Measurements from ENCODE around the gene SH3PXD2A.

The SH3PXD2A gene

DNA sequence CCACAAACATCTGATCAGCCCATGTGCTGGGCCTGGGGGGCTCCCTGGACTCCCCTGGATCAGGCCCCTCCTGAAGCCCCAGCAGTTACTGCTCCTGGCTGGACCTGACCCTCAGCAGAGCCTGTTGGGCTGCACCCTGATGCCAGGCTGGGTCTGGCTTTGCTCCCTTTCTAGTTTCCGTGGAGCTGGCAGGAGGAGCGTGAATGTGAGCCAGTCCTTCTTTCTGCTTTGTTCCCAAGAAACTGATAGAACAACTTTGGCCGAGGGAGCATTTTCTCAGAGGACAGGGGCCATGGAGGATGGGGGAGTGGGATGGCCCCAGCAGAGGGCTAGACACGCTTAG, 233.6 kb downstream of the SH3PXD2A start:
- no peaks in the 10 kb centered on the region for H3K27me3 ChIP-seq (replicated peaks in 2 of 5; ENCODE audit: control insufficient read depth in 4 of 5, insufficient read depth in 5 of 5, low read length in 4 of 5)
- peaks cover 0 to 16% (median 6%) of the 10 kb centered on the region in 4 experiments for H3K36me3 ChIP-seq (ENCODE audit: control insufficient read depth in 4 of 4, insufficient read depth in 4 of 4, low read length in 3 of 4)
- 100% methylated on average over 4 of the region's 4 CpGs for WGBS (ENCODE audit: insufficient coverage)
- H3K4me1 ChIP-seq (ENCODE audit: control extremely low read depth in 1 of 4, control insufficient read depth in 4 of 4, insufficient read depth in 4 of 4, low read length in 3 of 4) = peaks cover 0 to 7% (median 1%) of the 10 kb centered on the region in 4 experiments
- no peaks in the 10 kb centered on the region for H3K9me3 ChIP-seq (ENCODE audit: control extremely low read depth in 1 of 5, control insufficient read depth in 4 of 5, insufficient read depth in 2 of 5, low read depth in 1 of 5, low read length in 4 of 5)
- POLR2A ChIA-PET = no interaction called here
- no peak overlapping the region for H3K27ac ChIP-seq (ENCODE audit: insufficient read depth in 1 of 2, low read depth in 1 of 2, low read length in 2 of 2, poor library complexity in 1 of 2, severe bottlenecking in 2 of 2)
- no peak overlapping the region for H3K4me3 ChIP-seq (ENCODE audit: control insufficient read depth in 1 of 7, extremely low read depth in 1 of 7, insufficient read depth in 4 of 7, low read depth in 2 of 7, low read length in 6 of 7)
- DNase-seq = no peak
- CTCF ChIA-PET = interaction anchor here (2.6 kb wide), 1 partner anchor 17 kb away, joined by 9 read pairs; no protein-coding TSS in a partner anchor

DNA sequence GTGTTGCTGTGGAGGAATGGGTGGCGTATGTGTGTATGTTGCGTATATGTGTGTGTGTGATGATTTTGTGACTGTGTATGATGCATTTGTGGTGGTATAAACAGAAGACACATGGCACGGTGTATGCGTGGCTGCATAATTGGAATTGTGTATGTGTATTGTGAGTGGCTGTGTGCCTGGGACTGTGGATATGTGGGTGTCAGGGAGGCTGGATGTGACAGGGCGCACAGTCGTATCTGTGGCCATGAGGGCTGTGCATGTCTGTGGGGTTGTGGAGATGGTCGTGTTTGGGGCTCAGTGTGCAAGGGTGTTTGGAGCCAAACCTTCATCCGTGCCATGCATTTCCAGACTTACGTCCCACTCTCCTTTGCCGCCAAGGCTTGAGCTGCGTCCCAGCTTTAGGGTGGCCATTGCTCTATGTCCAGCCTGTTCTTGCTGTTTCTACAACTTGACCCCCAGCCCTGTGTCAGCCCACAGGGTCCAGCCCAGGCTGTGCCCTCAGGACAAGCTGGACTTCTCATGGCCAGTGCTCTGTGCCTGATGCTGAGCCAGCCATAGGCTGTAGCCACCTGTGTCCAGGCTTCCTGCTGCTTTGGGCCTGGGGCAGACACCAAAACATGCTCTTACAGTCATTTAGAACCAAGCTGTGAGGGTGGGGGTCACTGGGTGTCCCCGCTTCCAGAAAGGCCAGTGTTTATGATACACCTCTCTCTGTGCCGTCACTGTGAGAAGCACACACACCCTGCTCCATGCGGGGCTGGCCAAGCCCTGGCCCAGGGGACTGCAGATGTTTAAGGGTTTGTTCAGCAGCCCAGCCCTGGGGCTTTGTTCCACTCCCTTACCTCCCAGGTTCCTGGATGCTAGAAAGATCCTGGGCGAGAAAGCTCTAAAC, 234.2 kb downstream of the SH3PXD2A start:
- ChIA-PET CTCF (interaction anchor here (1.2 to 3.4 kb wide), 3 partner anchors 16 to 65 kb away, joined by 3 to 13 read pairs (median 9); no protein-coding TSS in a partner anchor), POLR2A (no interaction called here)
- no peaks in the 10 kb centered on the region for H3K27me3 ChIP-seq (replicated peaks in 2 of 5; ENCODE audit: control insufficient read depth in 4 of 5, insufficient read depth in 5 of 5, low read length in 4 of 5)
- 100% methylated on average over 15 of the region's 15 CpGs for WGBS (ENCODE audit: insufficient coverage)
- H3K9me3 ChIP-seq (ENCODE audit: control extremely low read depth in 1 of 5, control insufficient read depth in 4 of 5, insufficient read depth in 2 of 5, low read depth in 1 of 5, low read length in 4 of 5) = no peaks in the 10 kb centered on the region
- no peak for DNase-seq
- H3K36me3 ChIP-seq (ENCODE audit: control insufficient read depth in 4 of 4, insufficient read depth in 4 of 4, low read length in 3 of 4) = peaks cover 0 to 14% (median 7%) of the 10 kb centered on the region in 4 experiments
- no peak overlapping the region for H3K27ac ChIP-seq (ENCODE audit: insufficient read depth in 1 of 2, low read depth in 1 of 2, low read length in 2 of 2, poor library complexity in 1 of 2, severe bottlenecking in 2 of 2)
- peaks cover 0 to 7% (median 1%) of the 10 kb centered on the region in 4 experiments for H3K4me1 ChIP-seq (ENCODE audit: control extremely low read depth in 1 of 4, control insufficient read depth in 4 of 4, insufficient read depth in 4 of 4, low read length in 3 of 4)
- no peak overlapping the region for H3K4me3 ChIP-seq (ENCODE audit: control insufficient read depth in 1 of 7, extremely low read depth in 1 of 7, insufficient read depth in 4 of 7, low read depth in 2 of 7, low read length in 6 of 7)

DNA sequence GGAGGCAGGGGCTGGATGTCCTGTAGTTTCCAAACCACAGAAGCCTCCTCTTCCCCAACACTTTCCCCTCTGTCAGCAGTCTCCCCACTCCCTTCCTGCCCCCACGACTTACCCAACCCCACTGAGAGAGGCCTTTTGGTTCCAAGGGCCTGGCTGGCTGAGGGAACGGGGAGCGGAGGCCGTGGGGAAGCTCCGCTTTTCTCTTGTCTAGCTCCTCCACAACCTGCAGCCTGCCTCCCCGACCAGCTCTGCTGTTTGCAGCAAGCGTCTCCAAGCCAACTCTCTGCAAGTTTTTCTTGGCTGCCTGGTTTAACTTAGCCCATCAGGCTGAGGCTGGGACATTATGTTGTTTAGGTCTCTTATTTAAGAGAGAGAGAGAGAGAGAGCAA, 235.0 kb downstream of the SH3PXD2A start:
- Histone ChIP-seq H3K4me1 (ENCODE audit: control extremely low read depth in 1 of 4, control insufficient read depth in 4 of 4, insufficient read depth in 4 of 4, low read length in 3 of 4) (peaks cover 0 to 7% (median 1%) of the 10 kb centered on the region in 4 experiments), H3K27ac (ENCODE audit: insufficient read depth in 1 of 2, low read depth in 1 of 2, low read length in 2 of 2, poor library complexity in 1 of 2, severe bottlenecking in 2 of 2) (peak overlapping the region in 1 of 2 experiments; percentile 58), H3K27me3 (replicated peaks in 2 of 5; ENCODE audit: control insufficient read depth in 4 of 5, insufficient read depth in 5 of 5, low read length in 4 of 5) (no peaks in the 10 kb centered on the region), H3K4me3 (ENCODE audit: control insufficient read depth in 1 of 7, extremely low read depth in 1 of 7, insufficient read depth in 4 of 7, low read depth in 2 of 7, low read length in 6 of 7) (no peak overlapping the region), H3K36me3 (ENCODE audit: control insufficient read depth in 4 of 4, insufficient read depth in 4 of 4, low read length in 3 of 4) (peaks cover 0 to 13% (median 7%) of the 10 kb centered on the region in 4 experiments), H3K9me3 (ENCODE audit: control extremely low read depth in 1 of 5, control insufficient read depth in 4 of 5, insufficient read depth in 2 of 5, low read depth in 1 of 5, low read length in 4 of 5) (no peaks in the 10 kb centered on the region)
- 83% methylated on average over 3 of the region's 7 CpGs for WGBS (ENCODE audit: insufficient coverage)
- POLR2A ChIA-PET = no interaction called here
- CTCF ChIA-PET = interaction anchor here (1.2 to 3.4 kb wide), 4 partner anchors 15 to 65 kb away, joined by 3 to 13 read pairs (median 6); no protein-coding TSS in a partner anchor
- DNase-seq = no peak

DNA sequence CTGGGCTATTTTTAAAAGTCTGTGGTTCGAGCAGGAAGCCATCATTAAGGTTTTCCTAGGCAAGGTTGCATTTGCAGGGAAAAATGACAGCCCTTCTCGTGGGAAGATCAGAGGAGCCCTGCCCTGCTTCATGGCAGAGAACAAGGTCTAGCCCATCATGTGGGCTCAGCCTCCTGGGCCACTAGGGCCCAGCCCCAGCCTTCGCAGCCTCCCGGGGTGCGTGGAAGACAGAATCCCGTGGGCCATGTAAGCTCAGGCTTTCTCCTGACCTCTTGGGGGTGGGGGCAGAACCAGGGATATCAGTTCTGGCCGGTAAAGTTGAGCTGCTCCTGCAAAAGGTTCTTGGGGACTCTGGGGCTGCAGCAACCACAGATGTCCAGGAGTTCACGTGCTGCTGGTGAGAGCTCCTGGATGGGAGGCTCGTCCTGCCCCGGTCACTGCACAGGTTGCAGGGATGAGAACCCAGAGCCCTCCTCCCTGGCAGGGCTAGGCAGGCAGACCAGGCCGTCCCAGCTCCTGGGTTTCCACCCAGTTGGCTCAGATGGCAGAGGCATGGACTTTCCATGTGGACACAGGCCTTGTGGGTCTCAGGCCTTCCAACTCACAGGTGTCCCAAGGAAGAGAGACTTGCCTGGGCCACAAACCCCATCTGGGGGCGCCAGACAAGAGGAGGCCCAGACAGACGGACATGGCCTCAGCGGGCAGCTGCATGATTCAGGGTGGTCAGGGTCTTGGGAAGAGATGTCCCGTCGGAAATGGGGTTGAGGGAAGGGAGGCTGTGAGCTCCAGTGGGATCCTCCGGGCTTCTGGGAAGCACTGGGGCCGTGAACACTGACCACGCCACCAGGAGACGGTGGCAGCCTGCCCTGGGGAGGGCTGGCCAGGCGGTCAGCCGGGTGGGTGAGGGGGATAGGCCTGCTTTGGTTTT, 235.7 kb downstream of the SH3PXD2A start:
- ChIA-PET POLR2A (interaction anchor here (0.9 kb wide), 1 partner anchor 44 kb away, joined by 3 read pairs; no protein-coding TSS in a partner anchor), CTCF (interaction anchor here (1.3 to 3.4 kb wide), 3 partner anchors 14 to 66 kb away, joined by 3 to 13 read pairs (median 9); no protein-coding TSS in a partner anchor)
- WGBS (ENCODE audit: insufficient coverage) = 97% methylated on average over 17 of the region's 22 CpGs
- Histone ChIP-seq H3K27me3 (replicated peaks in 2 of 5; ENCODE audit: control insufficient read depth in 4 of 5, insufficient read depth in 5 of 5, low read length in 4 of 5) (no peaks in the 10 kb centered on the region), H3K36me3 (ENCODE audit: control insufficient read depth in 4 of 4, insufficient read depth in 4 of 4, low read length in 3 of 4) (peaks cover 0 to 11% (median 5%) of the 10 kb centered on the region in 4 experiments), H3K4me1 (ENCODE audit: control extremely low read depth in 1 of 4, control insufficient read depth in 4 of 4, insufficient read depth in 4 of 4, low read length in 3 of 4) (peaks cover 0 to 7% (median 1%) of the 10 kb centered on the region in 4 experiments), H3K27ac (ENCODE audit: insufficient read depth in 1 of 2, low read depth in 1 of 2, low read length in 2 of 2, poor library complexity in 1 of 2, severe bottlenecking in 2 of 2) (peak overlapping the region in 1 of 2 experiments; percentile 58), H3K4me3 (ENCODE audit: control insufficient read depth in 1 of 7, extremely low read depth in 1 of 7, insufficient read depth in 4 of 7, low read depth in 2 of 7, low read length in 6 of 7) (no peak overlapping the region), H3K9me3 (ENCODE audit: control extremely low read depth in 1 of 5, control insufficient read depth in 4 of 5, insufficient read depth in 2 of 5, low read depth in 1 of 5, low read length in 4 of 5) (no peaks in the 10 kb centered on the region)
- no peak for DNase-seq

DNA sequence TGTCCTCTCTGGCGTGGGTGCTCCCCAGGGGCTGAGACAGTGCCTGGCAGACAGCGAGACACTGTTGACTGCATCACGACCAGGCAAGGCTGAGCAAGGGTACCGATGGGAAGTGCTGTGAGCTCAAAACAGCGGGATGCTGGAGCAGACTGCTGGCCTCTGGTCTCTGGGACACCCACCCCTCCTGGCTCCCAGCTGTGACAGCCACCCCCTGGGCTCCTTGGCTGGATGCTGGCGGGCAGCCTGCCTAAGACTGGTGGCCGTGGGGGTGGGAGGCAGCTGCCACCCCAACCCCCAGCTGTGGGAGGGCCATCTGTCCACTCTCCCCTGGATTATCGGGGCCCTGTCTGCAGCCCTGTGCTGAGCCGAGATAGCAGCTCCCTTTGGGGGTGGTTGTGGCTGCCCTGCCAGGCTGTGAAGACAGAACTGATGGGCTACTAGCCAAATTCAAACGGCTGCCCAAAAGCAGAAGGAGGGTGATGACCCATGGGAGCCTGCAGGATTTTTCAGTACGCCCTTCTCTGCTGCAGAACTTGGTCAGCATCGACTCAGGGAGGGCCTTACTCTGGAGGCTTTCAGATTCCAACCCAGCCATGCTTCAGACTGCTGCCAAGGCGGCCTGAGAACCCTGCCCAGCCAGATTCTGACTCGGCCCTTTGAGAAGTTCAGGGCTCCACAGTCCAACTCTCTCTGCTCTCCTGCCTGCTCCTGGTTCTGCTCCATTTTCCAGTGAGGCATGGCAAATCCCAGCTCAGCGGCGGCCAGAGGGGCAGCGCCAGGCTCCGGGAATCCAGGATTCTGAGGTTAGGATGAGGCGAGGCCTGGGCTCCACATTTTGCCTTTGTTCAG, 236.6 kb downstream of the SH3PXD2A start:
- H3K4me1 ChIP-seq (ENCODE audit: control extremely low read depth in 1 of 4, control insufficient read depth in 4 of 4, insufficient read depth in 4 of 4, low read length in 3 of 4) = peaks cover 0 to 7% (median 1%) of the 10 kb centered on the region in 4 experiments
- WGBS (ENCODE audit: insufficient coverage) = 87% methylated on average over 16 of the region's 19 CpGs
- H3K4me3 ChIP-seq (ENCODE audit: control insufficient read depth in 1 of 7, extremely low read depth in 1 of 7, insufficient read depth in 4 of 7, low read depth in 2 of 7, low read length in 6 of 7) = no peak overlapping the region
- ChIA-PET POLR2A (interaction anchor here (0.9 kb wide), 1 partner anchor 45 kb away, joined by 3 read pairs; no protein-coding TSS in a partner anchor), CTCF (interaction anchor here (0.8 to 3.4 kb wide), 3 partner anchors 14 to 67 kb away, joined by 3 to 13 read pairs (median 6); no protein-coding TSS in a partner anchor)
- no peaks in the 10 kb centered on the region for H3K9me3 ChIP-seq (ENCODE audit: control extremely low read depth in 1 of 5, control insufficient read depth in 4 of 5, insufficient read depth in 2 of 5, low read depth in 1 of 5, low read length in 4 of 5)
- peak; percentile 57 to 90 (median 82) for DNase-seq
- H3K27me3 ChIP-seq (replicated peaks in 2 of 5; ENCODE audit: control insufficient read depth in 4 of 5, insufficient read depth in 5 of 5, low read length in 4 of 5) = no peaks in the 10 kb centered on the region
- H3K27ac ChIP-seq (ENCODE audit: insufficient read depth in 1 of 2, low read depth in 1 of 2, low read length in 2 of 2, poor library complexity in 1 of 2, severe bottlenecking in 2 of 2) = peak overlapping the region in 1 of 2 experiments; percentile 53
- peaks cover 0 to 11% (median 5%) of the 10 kb centered on the region in 4 experiments for H3K36me3 ChIP-seq (ENCODE audit: control insufficient read depth in 4 of 4, insufficient read depth in 4 of 4, low read length in 3 of 4)

Measured in common myeloid progenitor, CD34-positive (primary cell).